Esophagus squamous epithelium (tissue), 4 donors: ENCODE data around the gene TRIM72.

Experiments used
- POLR2A ChIP-seq, 4 donors: fragments of 450-650 bp; IDR thresholded peaks; one replicate each; pipeline ENCODE4 v1.6.1; 2017; ENCODE audit warnings: antibody characterized with exemption in 4 of 4, mild to moderate bottlenecking in 4 of 4, moderate library complexity in 3 of 4
- TF ChIP-seq, protein P1 (sequence below), 6 experiments: fragments of 450-650 bp in 4 of 6; fragments of 200-600 bp in 2 of 6; sonication (generic) in 2 of 6; IDR thresholded peaks; one replicate each; pipeline ENCODE4 v1.5.1; 2016 to 2019; ENCODE audit warnings: antibody characterized with exemption in 6 of 6, mild to moderate bottlenecking in 4 of 6, moderate library complexity in 4 of 6

DNA sequence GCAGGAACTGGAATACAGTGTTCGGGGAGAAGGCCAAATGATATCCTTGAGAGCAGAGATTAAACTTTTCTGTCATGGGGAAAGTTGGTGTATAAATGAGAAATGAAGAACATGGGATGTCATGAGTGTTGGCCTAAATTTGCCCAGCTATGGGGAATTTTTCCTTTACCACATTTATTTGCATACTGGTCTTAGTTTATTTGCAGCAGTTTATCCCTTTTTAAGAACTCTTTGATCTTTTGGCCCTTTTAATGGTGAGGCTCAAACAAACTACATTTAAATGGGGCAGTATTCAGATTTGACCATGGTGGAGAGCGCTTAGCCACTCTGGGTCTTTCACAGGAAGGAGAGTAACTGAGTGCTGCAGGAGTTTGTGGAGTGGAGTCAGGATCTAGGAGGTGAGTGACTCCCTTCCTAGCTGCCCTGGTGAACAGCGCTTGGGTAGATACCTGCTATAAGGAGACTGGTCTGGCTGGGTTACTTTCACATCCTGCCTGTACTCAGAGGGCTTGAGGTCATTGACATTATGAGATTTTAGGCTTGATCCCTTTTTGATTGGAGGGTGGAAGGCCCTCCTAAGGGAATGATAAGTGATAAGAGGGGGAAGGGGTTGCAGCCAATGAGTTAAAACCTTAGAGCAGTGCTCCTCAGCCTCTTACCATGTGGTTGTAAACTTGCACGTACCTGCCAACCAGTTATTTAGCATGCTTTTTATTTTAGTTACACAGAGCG, 22.1 kb upstream of the TRIM72 start:
- TF ChIP-seq, protein P1, sequence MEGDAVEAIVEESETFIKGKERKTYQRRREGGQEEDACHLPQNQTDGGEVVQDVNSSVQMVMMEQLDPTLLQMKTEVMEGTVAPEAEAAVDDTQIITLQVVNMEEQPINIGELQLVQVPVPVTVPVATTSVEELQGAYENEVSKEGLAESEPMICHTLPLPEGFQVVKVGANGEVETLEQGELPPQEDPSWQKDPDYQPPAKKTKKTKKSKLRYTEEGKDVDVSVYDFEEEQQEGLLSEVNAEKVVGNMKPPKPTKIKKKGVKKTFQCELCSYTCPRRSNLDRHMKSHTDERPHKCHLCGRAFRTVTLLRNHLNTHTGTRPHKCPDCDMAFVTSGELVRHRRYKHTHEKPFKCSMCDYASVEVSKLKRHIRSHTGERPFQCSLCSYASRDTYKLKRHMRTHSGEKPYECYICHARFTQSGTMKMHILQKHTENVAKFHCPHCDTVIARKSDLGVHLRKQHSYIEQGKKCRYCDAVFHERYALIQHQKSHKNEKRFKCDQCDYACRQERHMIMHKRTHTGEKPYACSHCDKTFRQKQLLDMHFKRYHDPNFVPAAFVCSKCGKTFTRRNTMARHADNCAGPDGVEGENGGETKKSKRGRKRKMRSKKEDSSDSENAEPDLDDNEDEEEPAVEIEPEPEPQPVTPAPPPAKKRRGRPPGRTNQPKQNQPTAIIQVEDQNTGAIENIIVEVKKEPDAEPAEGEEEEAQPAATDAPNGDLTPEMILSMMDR (IDR thresholded peaks at IDR 0.05), result no peak
- TF ChIP-seq POLR2A (IDR thresholded peaks at IDR 0.05), result no peak
